Calu3 (cell line): ENCODE results near the gene ETV3L. TPM values are rescaled to one million over a fixed set of nuclear protein-coding genes. Genes with fewer than 3 reads are reported as not detected.

Experiments used
- Bru-seq: library from RNA; stranded (reverse); fragments of 400-500 nt; gene quantifications from one replicate; lab custom pipeline; 2021; lab: Mats Ljungman, UMichigan
- BruChase-seq, 2 experiments: library from RNA; stranded (reverse); fragments of 400-500 nt; gene quantifications; one replicate each; lab custom pipeline; 2021; lab: Mats Ljungman, UMichigan
- BruUV-seq: library from RNA; stranded (reverse); fragments of 400-500 nt; replicated peaks from 2 replicates; lab custom pipeline; 2021; lab: Mats Ljungman, UMichigan
- CTCF ChIA-PET: fragments of 300-600 bp; sonication (Branson Sonifier 250); formaldehyde crosslinking; loops from one replicate; lab custom pipeline; 2022; ENCODE audit warnings: antibody characterized with exemption; lab: Charles Lee
- DNase-seq: peaks from one replicate; pipeline ENCODE4 v3.0.0; 2022
- H3K27ac Mint-ChIP-seq: one replicate; pipeline ENCODE4 v1.8.0; 2022; ENCODE audit warnings: mixed read lengths; ENCODE audit not compliant: unreplicated experiment
- H3K27me3 Mint-ChIP-seq: one replicate; pipeline ENCODE4 v1.8.0; 2022; ENCODE audit warnings: mixed read lengths; ENCODE audit not compliant: unreplicated experiment
- H3K36me3 Mint-ChIP-seq: one replicate; pipeline ENCODE4 v1.8.0; 2022; ENCODE audit warnings: mild to moderate bottlenecking, moderate library complexity, mixed read lengths; ENCODE audit not compliant: insufficient read depth, unreplicated experiment
- H3K4me1 Mint-ChIP-seq: one replicate; pipeline ENCODE4 v1.8.0; 2022; ENCODE audit warnings: mild to moderate bottlenecking, low read depth, mixed read lengths; ENCODE audit not compliant: unreplicated experiment
- H3K4me3 Mint-ChIP-seq: one replicate; pipeline ENCODE4 v1.8.0; 2022; ENCODE audit warnings: mild to moderate bottlenecking, low read depth, moderate library complexity, mixed read lengths; ENCODE audit not compliant: unreplicated experiment
- H3K9me3 Mint-ChIP-seq: one replicate; pipeline ENCODE4 v1.8.0; 2022; ENCODE audit warnings: low read depth, mixed read lengths; ENCODE audit not compliant: unreplicated experiment
- CTCF ChIP-seq: fragments of 200-600 bp; IDR thresholded peaks from one replicate; pipeline ENCODE4 v1.8.0; 2022; ENCODE audit warnings: antibody characterized with exemption; ENCODE audit not compliant: unreplicated experiment
- intact Hi-C: fragments of 100-400 bp; cut with micrococcal nuclease; formaldehyde crosslinking; loops from one replicate; pipeline ENCODE4 v1.10.0; 2022; ENCODE audit not compliant: unreplicated experiment
- long read RNA-seq: library from polyadenylated mRNA; stranded (forward); transcript quantifications from one replicate; pipeline ENCODE4 v2.0.0, GENCODE V29; 2022
- total RNA-seq: library from RNA; stranded (reverse); gene quantifications from 2 replicates; pipeline ENCODE4 v1.2.3, GENCODE V29; 2022

Gene ETV3L
- total RNA-seq (not detected in 2 replicates), Bru-seq, nascent RNA (not detected), BruChase-seq, experiment 1, labeled RNA remaining after a 6-hour chase (not detected), BruChase-seq, experiment 2, labeled RNA remaining after a 2-hour chase (not detected)
- long read RNA-seq: 0 reads

- intact Hi-C loops: no loop called here
- CTCF ChIA-PET: no interaction called here
- TF ChIP-seq CTCF: no peak
- no peak for DNase-seq
- Mint-ChIP-seq H3K4me3 (no peak within 1 kb of the TSS), H3K9me3 (no peaks in the 10 kb centered on the region), H3K27ac (no peak within 1 kb of the TSS), H3K36me3 (no peaks in the 10 kb centered on the region), H3K27me3 (peaks cover 45% of the 10 kb centered on the region), H3K4me1 (no peaks in the 10 kb centered on the region)
- BruUV-seq: no TSS peak
Measured at GRCh38 chr1:157099633-157100009, at the start of gene ETV3L. Gene ETV3L (minus strand): TSS chr1:157099808. CDS start chr1:157099523, 285 bp downstream.

- H3K4me3 Mint-ChIP-seq: peak overlapping the region; percentile 5
- no peak for TF ChIP-seq CTCF
- no peaks in the 10 kb centered on the region for H3K9me3 Mint-ChIP-seq
- BruUV-seq: no TSS peak
- peaks cover 38% of the 10 kb centered on the region for H3K4me1 Mint-ChIP-seq
- DNase-seq: no peak
- no peaks in the 10 kb centered on the region for H3K27me3 Mint-ChIP-seq
- no peaks in the 10 kb centered on the region for H3K36me3 Mint-ChIP-seq
- peak overlapping the region; percentile 75 for H3K27ac Mint-ChIP-seq
- CTCF ChIA-PET: interaction anchor here (0.6 to 2.3 kb wide), 3 partner anchors 8 to 60 kb away, joined by 3 to 10 read pairs (median 3); no protein-coding TSS in a partner anchor
- intact Hi-C loops: no loop called here
Measured at GRCh38 chr1:157147906-157148700, 48.5 kb upstream of the ETV3L start.

GRCh38 chr1:157147037-157147436, 47.4 kb upstream of the ETV3L start:
- H3K27me3 Mint-ChIP-seq: no peaks in the 10 kb centered on the region
- CTCF ChIA-PET: interaction anchor here (2.3 kb wide), 1 partner anchor 57 kb away, joined by 10 read pairs; no protein-coding TSS in a partner anchor

GRCh38 chr1:157146244-157146643, 46.6 kb upstream of the ETV3L start:
- peaks cover 29% of the 10 kb centered on the region for H3K4me1 Mint-ChIP-seq
- no peaks in the 10 kb centered on the region for H3K27me3 Mint-ChIP-seq
- no peak overlapping the region for H3K27ac Mint-ChIP-seq
- TF ChIP-seq CTCF: no peak
- intact Hi-C loops: no loop called here
- BruUV-seq: no TSS peak
- DNase-seq: no peak
- H3K9me3 Mint-ChIP-seq: no peaks in the 10 kb centered on the region
- no peak overlapping the region for H3K4me3 Mint-ChIP-seq
- H3K36me3 Mint-ChIP-seq: no peaks in the 10 kb centered on the region
- CTCF ChIA-PET: no interaction called here

More at GRCh38 chr1:157147037-157147436, 47.4 kb upstream of the ETV3L start:
- no peak for TF ChIP-seq CTCF
- Mint-ChIP-seq H3K36me3 (no peaks in the 10 kb centered on the region), H3K4me3 (no peak overlapping the region), H3K4me1 (peaks cover 30% of the 10 kb centered on the region), H3K9me3 (no peaks in the 10 kb centered on the region), H3K27ac (peak overlapping the region; percentile 75)
- intact Hi-C loops: no loop called here
- BruUV-seq: no TSS peak
- no peak for DNase-seq
